ENCODE results near the gene UBE3A.

DNA sequence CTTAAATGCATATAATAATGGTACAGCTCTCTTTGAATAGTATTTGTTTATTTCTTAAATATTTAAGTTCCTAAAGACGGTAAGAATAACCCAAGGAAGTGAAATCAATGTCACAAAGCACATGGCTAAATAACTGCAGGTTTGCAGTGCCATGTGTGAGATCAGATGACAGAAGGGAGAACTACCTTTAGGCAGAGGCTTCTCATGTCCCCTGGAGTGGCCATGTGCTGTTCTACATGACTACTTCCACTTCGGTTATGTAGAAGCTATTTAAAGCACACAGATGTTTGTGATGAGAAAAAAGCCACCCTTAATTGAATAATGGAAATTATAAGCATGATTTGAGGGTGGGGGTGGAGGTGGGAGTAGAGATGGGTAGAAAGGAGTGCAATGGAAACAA is 109.1 kb downstream of the UBE3A start:
- TF ChIP-seq ZNF699 (CRISPR knock-in tag; IDR thresholded peaks at IDR 0.05; ENCODE audit: insufficient replicate concordance) (no peak), DIDO1 (tag; IDR thresholded peaks at IDR 0.05; ENCODE audit: low read depth) (no peak), TEAD4 (IDR thresholded peaks at IDR 0.05; ENCODE audit: low read length) (no peak), TEAD4 (CRISPR knock-in tag; IDR thresholded peaks at IDR 0.05; ENCODE audit: borderline replicate concordance) (no peak), POLR2A (conservative IDR thresholded peaks at IDR 0.05) (no peak), ZBTB7A (IDR thresholded peaks at IDR 0.05; ENCODE audit: borderline replicate concordance, control insufficient read depth, low read depth, low read length) (no peak), HDAC2 (IDR thresholded peaks at IDR 0.05) (no peak)
